HAP-1 (cell line): ENCODE measurements around the gene MOB3A.

Experiments
- DNase-seq, 2 experiments: peaks; one replicate each; pipeline ENCODE4 v3.0.0-alpha.2; 2016 to 2020; ENCODE audit warnings: low spot score in 2 of 2
- H3K27me3 ChIP-seq: fragments of 250-450 bp; sonication (Bioruptor Pico); 2 replicates; pipeline ENCODE4 v1.5.1; 2020; ENCODE audit warnings: low read depth, mild to moderate bottlenecking, moderate library complexity
- H3K36me3 ChIP-seq: fragments of 250-450 bp; sonication (Bioruptor Pico); replicated peaks from 2 replicates; pipeline ENCODE4 v1.5.1; 2020; ENCODE audit warnings: mild to moderate bottlenecking
- H3K4me1 ChIP-seq: fragments of 250-450 bp; sonication (Bioruptor Pico); 2 replicates; pipeline ENCODE4 v1.5.1; 2020; ENCODE audit warnings: mild to moderate bottlenecking
- H3K4me3 ChIP-seq: fragments of 250-450 bp; sonication (Bioruptor Pico); 2 replicates; pipeline ENCODE4 v1.5.1; 2020; ENCODE audit warnings: mild to moderate bottlenecking, moderate library complexity
- H3K9me3 ChIP-seq: fragments of 250-450 bp; sonication (Bioruptor Pico); 2 replicates; pipeline ENCODE4 v1.5.1; 2020; ENCODE audit warnings: mild to moderate bottlenecking, moderate library complexity
- in situ Hi-C: fragments of 300-500 bp; cut with MboI; formaldehyde crosslinking; loops from 3 replicates; pipeline ENCODE4 v1.14.3; 2020; ENCODE audit warnings: low sequenced_read_pairs, inconsistent platforms, mixed read lengths

MOB3A gene

GRCh38 chr19:2117215-2117960 lies 21.3 kb upstream of the MOB3A start:
- H3K9me3 ChIP-seq = no peaks in the 10 kb centered on the region
- H3K27me3 ChIP-seq = no peaks in the 10 kb centered on the region
- no peaks in the 10 kb centered on the region for H3K4me1 ChIP-seq
- no peak overlapping the region for H3K4me3 ChIP-seq
- in situ Hi-C loops = no loop called here
- DNase-seq = no peak
- H3K36me3 ChIP-seq = peaks cover 93% of the 10 kb centered on the region

GRCh38 chr19:2116507-2116906 lies 20.4 kb upstream of the MOB3A start:
- H3K4me1 ChIP-seq = no peaks in the 10 kb centered on the region
- in situ Hi-C loops = no loop called here
- H3K9me3 ChIP-seq = no peaks in the 10 kb centered on the region
- H3K4me3 ChIP-seq = no peak overlapping the region
- DNase-seq = no peak
- no peaks in the 10 kb centered on the region for H3K27me3 ChIP-seq
- H3K36me3 ChIP-seq = peaks cover 93% of the 10 kb centered on the region

- no peaks in the 10 kb centered on the region for H3K9me3 ChIP-seq
- no peak for DNase-seq
- no peaks in the 10 kb centered on the region for H3K4me1 ChIP-seq
- no peaks in the 10 kb centered on the region for H3K27me3 ChIP-seq
- H3K36me3 ChIP-seq = peaks cover 93% of the 10 kb centered on the region
- in situ Hi-C loops = no loop called here
- H3K4me3 ChIP-seq = no peak overlapping the region
These were observed 19.8 kb upstream of the MOB3A start for GRCh38 chr19:2115911-2116426.

GRCh38 chr19:2115324-2115723 lies 19.2 kb upstream of the MOB3A start:
- Histone ChIP-seq H3K36me3 (peaks cover 93% of the 10 kb centered on the region), H3K27me3 (no peaks in the 10 kb centered on the region), H3K4me1 (no peaks in the 10 kb centered on the region), H3K4me3 (no peak overlapping the region), H3K9me3 (no peaks in the 10 kb centered on the region)
- in situ Hi-C loops = no loop called here
- no peak for DNase-seq

- no peak for DNase-seq
- Histone ChIP-seq H3K4me3 (no peak overlapping the region), H3K36me3 (peaks cover 93% of the 10 kb centered on the region), H3K27me3 (no peaks in the 10 kb centered on the region), H3K9me3 (no peaks in the 10 kb centered on the region), H3K4me1 (no peaks in the 10 kb centered on the region)
- in situ Hi-C loops = no loop called here
These were observed 18.7 kb upstream of the MOB3A start for GRCh38 chr19:2114821-2115220.

GRCh38 chr19:2114218-2114617 lies 18.1 kb upstream of the MOB3A start:
- no peaks in the 10 kb centered on the region for H3K27me3 ChIP-seq
- H3K4me1 ChIP-seq = no peaks in the 10 kb centered on the region
- H3K36me3 ChIP-seq = peaks cover 97% of the 10 kb centered on the region
- no peaks in the 10 kb centered on the region for H3K9me3 ChIP-seq
- no peak overlapping the region for H3K4me3 ChIP-seq
- DNase-seq = no peak
- in situ Hi-C loops = no loop called here

- no peak for DNase-seq
- Histone ChIP-seq H3K4me3 (no peak overlapping the region), H3K4me1 (no peaks in the 10 kb centered on the region), H3K9me3 (no peaks in the 10 kb centered on the region), H3K36me3 (peaks cover 97% of the 10 kb centered on the region), H3K27me3 (no peaks in the 10 kb centered on the region)
- in situ Hi-C loops = no loop called here
These were observed 17.5 kb upstream of the MOB3A start for GRCh38 chr19:2113439-2114211.

- Histone ChIP-seq H3K9me3 (no peaks in the 10 kb centered on the region), H3K27me3 (no peaks in the 10 kb centered on the region), H3K4me1 (no peaks in the 10 kb centered on the region), H3K4me3 (no peak overlapping the region), H3K36me3 (peaks cover 97% of the 10 kb centered on the region)
- in situ Hi-C loops = no loop called here
- no peak for DNase-seq
These were observed 16.6 kb upstream of the MOB3A start for GRCh38 chr19:2112516-2113320.

- Histone ChIP-seq H3K4me3 (no peak overlapping the region), H3K9me3 (no peaks in the 10 kb centered on the region), H3K27me3 (no peaks in the 10 kb centered on the region), H3K4me1 (no peaks in the 10 kb centered on the region), H3K36me3 (peaks cover 93% of the 10 kb centered on the region)
- no peak for DNase-seq
- in situ Hi-C loops = no loop called here
These were observed 15.8 kb upstream of the MOB3A start for GRCh38 chr19:2111886-2112285.

GRCh38 chr19:2111425-2111824 lies 15.3 kb upstream of the MOB3A start:
- H3K4me3 ChIP-seq = no peak overlapping the region
- H3K36me3 ChIP-seq = peaks cover 93% of the 10 kb centered on the region
- H3K4me1 ChIP-seq = no peaks in the 10 kb centered on the region
- no peaks in the 10 kb centered on the region for H3K27me3 ChIP-seq
- in situ Hi-C loops = no loop called here
- DNase-seq = no peak
- no peaks in the 10 kb centered on the region; the same call in 1 of the 2 replicates for H3K9me3 ChIP-seq

GRCh38 chr19:2110822-2111221 lies 14.7 kb upstream of the MOB3A start:
- no peaks in the 10 kb centered on the region for H3K27me3 ChIP-seq
- H3K4me1 ChIP-seq = no peaks in the 10 kb centered on the region
- no peak for DNase-seq
- peaks cover 93% of the 10 kb centered on the region for H3K36me3 ChIP-seq
- H3K4me3 ChIP-seq = no peak overlapping the region
- in situ Hi-C loops = no loop called here
- peaks cover 5% of the 10 kb centered on the region for H3K9me3 ChIP-seq

- H3K9me3 ChIP-seq = peaks cover 9% of the 10 kb centered on the region
- no peak for DNase-seq
- no peaks in the 10 kb centered on the region for H3K27me3 ChIP-seq
- peaks cover 89% of the 10 kb centered on the region for H3K36me3 ChIP-seq
- in situ Hi-C loops = no loop called here
- no peak overlapping the region for H3K4me3 ChIP-seq
- H3K4me1 ChIP-seq = no peaks in the 10 kb centered on the region
These were observed 13.1 kb upstream of the MOB3A start for GRCh38 chr19:2109046-2109864.
